GM21515 (cell line): ENCODE results near the gene CFC1.
"Not testable (repeated sequence)": the region's sequence is repeated elsewhere in the genome, so short reads cannot be mapped to it uniquely, and the experiment has no call there.

Source experiments
- ATAC-seq: cut with Tn5 transposase; IDR thresholded peaks from one replicate; pipeline ENCODE4 v1.9.1; 2021; ENCODE audit not compliant: unreplicated experiment

The CFC1 gene

GRCh38 chr2:130599393-130599792, at the start of gene CFC1:
TSS of gene CFC1 (minus strand) at chr2:130599575. CDS start at chr2:130599287, 288 bp downstream.
- not testable (repeated sequence) for ATAC-seq

GRCh38 chr2:130641688-130642087, 42.3 kb upstream of the CFC1 start:
- not testable (repeated sequence) for ATAC-seq

- not testable (repeated sequence) for ATAC-seq
Measured at GRCh38 chr2:130638973-130639372, 39.6 kb upstream of the CFC1 start.

- not testable (repeated sequence) for ATAC-seq
Measured at GRCh38 chr2:130628784-130629475, 29.6 kb upstream of the CFC1 start.

GRCh38 chr2:130611140-130611539, 11.8 kb upstream of the CFC1 start, which contains the start of gene POTEJ:
TSS of gene POTEJ (plus strand) at chr2:130611440. CDS start at chr2:130611533, 93 bp downstream.
- not testable (repeated sequence) for ATAC-seq

GRCh38 chr2:130610486-130610885, 11.1 kb upstream of the CFC1 start:
- ATAC-seq, result not testable (repeated sequence)

GRCh38 chr2:130609002-130609920, 9.9 kb upstream of the CFC1 start:
- ATAC-seq, result not testable (repeated sequence)

GRCh38 chr2:130608276-130609001, 9.1 kb upstream of the CFC1 start:
- ATAC-seq, result not testable (repeated sequence)

GRCh38 chr2:130601648-130602302, 2.4 kb upstream of the CFC1 start:
- not testable (repeated sequence) for ATAC-seq

- not testable (repeated sequence) for ATAC-seq
Measured at GRCh38 chr2:130599926-130600325, 551 bp upstream of the CFC1 start.

GRCh38 chr2:130598463-130598862, 912 bp downstream of the CFC1 start:
- not testable (repeated sequence) for ATAC-seq

GRCh38 chr2:130597994-130598393, 1.4 kb downstream of the CFC1 start:
- not testable (repeated sequence) for ATAC-seq

GRCh38 chr2:130596757-130597156, 2.6 kb downstream of the CFC1 start:
- not testable (repeated sequence) for ATAC-seq

GRCh38 chr2:130594011-130594410, 5.4 kb downstream of the CFC1 start:
- ATAC-seq, result not testable (repeated sequence)

- ATAC-seq, result not testable (repeated sequence)
Measured at GRCh38 chr2:130592791-130593414, 6.5 kb downstream of the CFC1 start.

GRCh38 chr2:130590842-130591359, 8.5 kb downstream of the CFC1 start:
- not testable (repeated sequence) for ATAC-seq

- not testable (repeated sequence) for ATAC-seq
Measured at GRCh38 chr2:130590170-130590841, 9.1 kb downstream of the CFC1 start.

- ATAC-seq, result not testable (repeated sequence)
Measured at GRCh38 chr2:130588688-130589458, 10.5 kb downstream of the CFC1 start.
